ENCODE measurements around the gene ST14.

DNA sequence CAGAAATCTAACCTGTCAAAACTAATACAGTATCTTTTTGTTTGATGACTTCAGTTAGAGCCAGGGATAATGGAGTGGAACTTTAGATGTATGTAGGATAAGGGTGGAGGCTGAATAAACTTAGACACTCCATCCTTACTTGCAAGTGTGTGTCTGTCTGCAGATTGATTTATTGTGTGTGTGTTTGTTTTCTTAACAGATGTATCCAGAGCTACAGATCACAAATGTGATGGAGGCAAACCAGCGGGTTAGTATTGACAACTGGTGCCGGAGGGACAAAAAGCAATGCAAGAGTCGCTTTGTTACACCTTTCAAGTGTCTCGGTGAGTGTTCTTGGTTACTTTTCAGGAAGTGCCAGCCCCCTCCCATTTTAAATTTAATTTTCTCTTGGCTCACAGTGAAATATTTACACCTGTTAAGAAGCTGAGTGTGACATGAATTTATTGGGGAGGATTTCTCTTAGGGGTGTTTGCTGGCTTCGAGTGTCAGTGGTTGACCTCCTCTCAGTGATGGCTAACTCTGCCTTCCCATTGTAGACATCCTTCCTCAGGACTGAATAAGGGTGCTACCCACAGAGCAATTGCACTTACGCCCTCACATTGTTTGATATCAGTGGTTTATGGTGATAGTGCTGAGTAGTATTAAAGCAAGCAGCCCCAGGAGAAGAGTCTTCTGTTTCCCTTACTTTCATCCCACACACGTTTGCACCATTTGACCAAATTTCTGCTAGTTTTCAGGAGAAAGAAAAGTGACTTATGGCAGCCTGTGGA is 49.1 kb upstream of the ST14 start:
- TF ChIP-seq, protein P1, sequence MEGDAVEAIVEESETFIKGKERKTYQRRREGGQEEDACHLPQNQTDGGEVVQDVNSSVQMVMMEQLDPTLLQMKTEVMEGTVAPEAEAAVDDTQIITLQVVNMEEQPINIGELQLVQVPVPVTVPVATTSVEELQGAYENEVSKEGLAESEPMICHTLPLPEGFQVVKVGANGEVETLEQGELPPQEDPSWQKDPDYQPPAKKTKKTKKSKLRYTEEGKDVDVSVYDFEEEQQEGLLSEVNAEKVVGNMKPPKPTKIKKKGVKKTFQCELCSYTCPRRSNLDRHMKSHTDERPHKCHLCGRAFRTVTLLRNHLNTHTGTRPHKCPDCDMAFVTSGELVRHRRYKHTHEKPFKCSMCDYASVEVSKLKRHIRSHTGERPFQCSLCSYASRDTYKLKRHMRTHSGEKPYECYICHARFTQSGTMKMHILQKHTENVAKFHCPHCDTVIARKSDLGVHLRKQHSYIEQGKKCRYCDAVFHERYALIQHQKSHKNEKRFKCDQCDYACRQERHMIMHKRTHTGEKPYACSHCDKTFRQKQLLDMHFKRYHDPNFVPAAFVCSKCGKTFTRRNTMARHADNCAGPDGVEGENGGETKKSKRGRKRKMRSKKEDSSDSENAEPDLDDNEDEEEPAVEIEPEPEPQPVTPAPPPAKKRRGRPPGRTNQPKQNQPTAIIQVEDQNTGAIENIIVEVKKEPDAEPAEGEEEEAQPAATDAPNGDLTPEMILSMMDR (IDR thresholded peaks at IDR 0.05): no peak
- no peak for TF ChIP-seq POLR2AphosphoS5 (IDR thresholded peaks at IDR 0.05)
